ENCODE results near the gene CRYL1. TPM values are rescaled to one million over a fixed set of nuclear protein-coding genes. Genes with fewer than 3 reads are reported as not detected.

CRYL1 gene
- polyA plus RNA-seq, 1 of the 3 experiments (the other 2 are of a cell fraction), result 34.8 TPM

DNA sequence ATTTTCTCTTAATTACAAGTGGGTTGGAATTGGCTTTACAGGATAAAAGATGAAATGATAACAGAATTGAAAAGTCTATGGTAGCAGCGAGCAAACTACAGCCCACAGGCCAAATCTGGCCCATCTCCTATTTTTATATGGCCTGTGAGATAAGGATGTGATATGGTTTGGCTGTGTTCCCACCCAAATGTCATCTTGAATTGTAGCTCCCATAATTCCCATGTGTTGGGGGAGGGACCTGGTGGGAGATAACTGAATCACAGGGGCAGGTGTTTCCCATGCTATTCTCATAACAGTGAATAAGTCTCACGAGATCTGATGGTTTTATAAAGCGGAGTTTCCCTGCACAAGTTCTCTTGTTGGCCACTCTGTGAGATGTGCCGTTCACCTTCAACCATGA, 19.0 kb downstream of the CRYL1 start:
- peaks cover 4% of the 10 kb centered on the region in 2 experiments; a peak in 1 of 4 replicates for H3K4me1 ChIP-seq (ENCODE audit: control insufficient read depth in 1 of 2, insufficient read depth in 2 of 2, low read depth in 1 of 2, low read length in 1 of 2)
- no peak overlapping the region for H3K4me3 ChIP-seq (ENCODE audit: low read depth in 2 of 2, low read length in 1 of 2)
- H3K27me3 ChIP-seq (ENCODE audit: insufficient read depth), result no peaks in the 10 kb centered on the region
- H3K79me2 ChIP-seq (ENCODE audit: insufficient read depth), result no peaks in the 10 kb centered on the region
- H3K9me3 ChIP-seq, result no peaks in the 10 kb centered on the region
- POLR2A ChIA-PET, result no interaction called here
- peaks cover 0 to 15% of the 10 kb centered on the region in 2 experiments for H3K36me3 ChIP-seq (replicated peaks in 1 of 2; ENCODE audit: control insufficient read depth in 1 of 2, insufficient read depth in 2 of 2, low read length in 1 of 2)
- peaks cover 10% of the 10 kb centered on the region for H3F3A ChIP-seq (replicated peaks; ENCODE audit: insufficient read depth)
- WGBS (ENCODE audit: low lambda C conversion rate), result 78% methylated on average over 4 of the region's 4 CpGs
- no peak for DNase-seq
- H2AFZ ChIP-seq (ENCODE audit: low read depth), result no peak overlapping the region
- no peak overlapping the region for H3K9ac ChIP-seq
- CTCF ChIA-PET, result interaction anchor here (1.9 kb wide), 1 partner anchor 12 kb away, joined by 5 read pairs; no protein-coding TSS in a partner anchor
- H4K20me1 ChIP-seq (ENCODE audit: insufficient read depth), result no peaks in the 10 kb centered on the region
- no peak overlapping the region for H3K4me2 ChIP-seq
- H3K27ac ChIP-seq (ENCODE audit: low read depth in 2 of 2, low read length in 1 of 2), result no peak overlapping the region
- H3K9me2 ChIP-seq, result no peaks in the 10 kb centered on the region
- TF ChIP-seq CHD2 (IDR thresholded peaks at IDR 0.05; ENCODE audit: low read length, partially characterized antibody) (peak; percentile 41), GATA2 (CRISPR knock-in tag; IDR thresholded peaks at IDR 0.05) (peak; percentile 67)
- TF ChIP-seq, protein P1, sequence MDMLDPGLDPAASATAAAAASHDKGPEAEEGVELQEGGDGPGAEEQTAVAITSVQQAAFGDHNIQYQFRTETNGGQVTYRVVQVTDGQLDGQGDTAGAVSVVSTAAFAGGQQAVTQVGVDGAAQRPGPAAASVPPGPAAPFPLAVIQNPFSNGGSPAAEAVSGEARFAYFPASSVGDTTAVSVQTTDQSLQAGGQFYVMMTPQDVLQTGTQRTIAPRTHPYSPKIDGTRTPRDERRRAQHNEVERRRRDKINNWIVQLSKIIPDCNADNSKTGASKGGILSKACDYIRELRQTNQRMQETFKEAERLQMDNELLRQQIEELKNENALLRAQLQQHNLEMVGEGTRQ (IDR thresholded peaks at IDR 0.05; ENCODE audit: borderline replicate concordance, low read depth, low read length), result no peak

DNA sequence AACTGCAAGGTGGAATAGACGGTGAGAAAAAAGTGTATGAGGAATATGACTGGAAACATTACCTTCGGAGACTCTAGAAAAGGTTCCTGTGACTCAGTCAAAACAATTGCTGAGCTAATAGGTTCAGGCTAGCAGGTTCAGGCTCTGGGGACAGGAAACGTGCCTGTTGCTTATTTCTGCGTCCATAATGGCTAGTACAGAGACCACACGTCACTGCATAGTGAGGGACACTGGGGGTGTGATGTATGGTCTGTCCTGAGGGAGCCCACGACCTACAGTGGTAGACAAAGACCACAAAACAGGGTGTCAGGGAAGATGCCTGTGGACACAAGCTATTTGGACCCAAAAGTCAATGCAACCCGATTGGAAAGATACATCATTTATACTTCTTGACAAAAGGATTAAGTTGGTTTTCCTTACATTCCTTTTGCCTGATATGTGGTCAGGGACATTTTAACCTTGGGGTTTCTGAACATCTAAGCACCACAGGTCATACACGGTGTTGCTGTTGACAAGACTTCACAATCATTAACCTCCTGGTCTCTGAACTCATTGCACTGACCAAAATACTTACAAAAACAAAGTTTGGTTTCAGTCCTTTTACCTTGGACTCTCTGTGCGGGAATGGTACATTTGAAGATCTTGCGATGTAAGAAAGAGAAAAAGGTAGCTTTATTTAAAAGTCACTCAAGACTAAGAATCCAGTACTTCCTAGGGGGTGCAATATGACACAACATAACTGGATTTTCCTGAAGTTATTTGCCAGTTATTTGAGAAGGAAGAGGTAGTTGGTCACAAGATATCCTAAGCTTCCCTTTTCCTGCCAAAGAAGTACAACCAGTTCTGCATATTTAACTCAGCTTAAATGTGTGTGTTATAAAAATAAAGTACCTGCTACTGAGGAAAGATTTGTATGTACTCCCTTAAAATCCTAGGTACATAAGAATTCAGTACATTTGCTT, 20.0 kb downstream of the CRYL1 start:
- H3K4me3 ChIP-seq (ENCODE audit: low read depth in 2 of 2, low read length in 1 of 2), result no peak overlapping the region
- H3K9ac ChIP-seq, result no peak overlapping the region
- peaks cover 10% of the 10 kb centered on the region for H3F3A ChIP-seq (replicated peaks; ENCODE audit: insufficient read depth)
- H3K4me2 ChIP-seq, result no peak overlapping the region
- WGBS (ENCODE audit: low lambda C conversion rate), result 84% methylated on average over 9 of the region's 10 CpGs
- no peak overlapping the region for H3K27ac ChIP-seq (ENCODE audit: low read depth in 2 of 2, low read length in 1 of 2)
- no peaks in the 10 kb centered on the region for H4K20me1 ChIP-seq (ENCODE audit: insufficient read depth)
- H3K36me3 ChIP-seq (replicated peaks in 1 of 2; ENCODE audit: control insufficient read depth in 1 of 2, insufficient read depth in 2 of 2, low read length in 1 of 2), result peaks cover 0 to 15% of the 10 kb centered on the region in 2 experiments
- TF ChIP-seq RCOR1 (IDR thresholded peaks at IDR 0.05; ENCODE audit: low read length), result no peak
- H3K27me3 ChIP-seq (ENCODE audit: insufficient read depth), result no peaks in the 10 kb centered on the region
- ChIA-PET CTCF (interaction anchor here (1.0 to 1.2 kb wide), 3 partner anchors 11 to 419 kb away, joined by 3 to 7 read pairs (median 3); no protein-coding TSS in a partner anchor), POLR2A (no interaction called here)
- no peak for DNase-seq
- no peaks in the 10 kb centered on the region for H3K79me2 ChIP-seq (ENCODE audit: insufficient read depth)
- peaks cover 4% of the 10 kb centered on the region in 2 experiments; a peak in 1 of 4 replicates for H3K4me1 ChIP-seq (ENCODE audit: control insufficient read depth in 1 of 2, insufficient read depth in 2 of 2, low read depth in 1 of 2, low read length in 1 of 2)
- H3K9me3 ChIP-seq, result peaks cover 5% of the 10 kb centered on the region; the same call in 1 of the 2 replicates
- H3K9me2 ChIP-seq, result no peaks in the 10 kb centered on the region
- H2AFZ ChIP-seq (ENCODE audit: low read depth), result no peak overlapping the region

DNA sequence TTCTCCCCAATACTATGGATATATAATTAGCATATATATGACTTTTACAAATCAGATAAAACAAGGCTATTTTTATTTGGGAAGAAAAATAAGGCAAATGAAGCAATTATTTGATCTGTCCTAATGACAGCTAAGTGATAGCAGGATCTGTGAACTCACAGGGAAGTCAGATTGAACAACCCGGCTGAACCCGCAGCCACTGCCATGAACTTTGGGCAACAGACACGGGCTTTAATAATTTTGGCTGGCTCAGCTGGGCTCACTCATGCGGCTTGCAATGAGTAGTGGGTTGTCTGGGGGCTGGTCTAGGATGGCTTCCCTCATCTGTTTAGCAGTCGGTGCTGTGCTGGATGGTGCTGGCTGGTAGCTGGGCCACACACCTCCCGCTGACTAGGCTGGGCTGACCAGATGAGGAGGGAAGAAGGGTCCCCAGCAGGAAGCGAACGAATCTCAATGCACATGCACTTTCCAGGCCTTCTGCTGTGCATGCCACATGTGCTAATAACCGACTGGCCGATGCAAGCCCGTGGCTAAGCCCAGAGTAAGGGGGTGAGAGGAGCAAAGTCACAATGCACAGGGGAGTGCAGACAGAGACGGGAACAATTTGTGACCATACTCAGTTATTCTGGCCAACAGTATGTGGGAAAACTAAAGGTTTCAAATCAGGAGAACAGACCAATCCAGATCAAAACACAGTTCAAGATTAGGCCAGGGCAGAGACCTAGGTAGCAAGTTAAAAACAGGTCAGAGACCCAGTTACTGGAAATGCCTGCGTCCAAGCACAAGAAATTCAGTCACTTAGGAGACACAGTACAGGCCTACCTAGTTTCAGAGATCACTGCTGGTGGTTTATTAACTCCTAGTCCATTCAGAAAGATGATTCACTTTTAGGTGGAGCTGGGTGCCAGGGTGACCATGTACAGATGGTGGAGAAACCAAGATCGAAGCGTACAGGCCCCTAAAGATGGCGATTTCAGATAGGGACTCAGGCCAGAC, 22.3 kb downstream of the CRYL1 start:
- Histone ChIP-seq H4K20me1 (ENCODE audit: insufficient read depth) (no peaks in the 10 kb centered on the region), H3F3A (replicated peaks; ENCODE audit: insufficient read depth) (peaks cover 14% of the 10 kb centered on the region), H3K9me2 (no peaks in the 10 kb centered on the region), H3K27ac (ENCODE audit: low read depth in 2 of 2, low read length in 1 of 2) (no peak overlapping the region), H3K4me2 (no peak overlapping the region), H3K9me3 (peaks cover 10% of the 10 kb centered on the region; the same call in 1 of the 2 replicates), H3K4me1 (ENCODE audit: control insufficient read depth in 1 of 2, insufficient read depth in 2 of 2, low read depth in 1 of 2, low read length in 1 of 2) (peaks cover 4% of the 10 kb centered on the region in 2 experiments; a peak in 1 of 4 replicates), H3K36me3 (replicated peaks in 1 of 2; ENCODE audit: control insufficient read depth in 1 of 2, insufficient read depth in 2 of 2, low read length in 1 of 2) (peaks cover 0 to 10% of the 10 kb centered on the region in 2 experiments), H3K9ac (no peak overlapping the region), H3K27me3 (ENCODE audit: insufficient read depth) (no peaks in the 10 kb centered on the region), H3K4me3 (ENCODE audit: low read depth in 2 of 2, low read length in 1 of 2) (no peak overlapping the region), H3K79me2 (ENCODE audit: insufficient read depth) (no peaks in the 10 kb centered on the region), H2AFZ (ENCODE audit: low read depth) (no peak overlapping the region)
- POLR2A ChIA-PET, result no interaction called here
- WGBS (ENCODE audit: low lambda C conversion rate), result 92% methylated on average over 16 of the region's 16 CpGs
- no peak for DNase-seq
- CTCF ChIA-PET, result interaction anchor here (1.8 kb wide), 1 partner anchor 8 kb away, joined by 7 read pairs; no protein-coding TSS in a partner anchor
- TF ChIP-seq, protein P1 (IDR thresholded peaks at IDR 0.05; ENCODE audit: borderline replicate concordance, low read depth, low read length), result no peak
- TF ChIP-seq JUND (IDR thresholded peaks at IDR 0.05) (no peak), SMC3 (IDR thresholded peaks at IDR 0.05; ENCODE audit: low read depth, low read length) (no peak), YY1 (IDR thresholded peaks at IDR 0.05; ENCODE audit: low read depth) (no peak), MEF2A (IDR thresholded peaks at IDR 0.05; ENCODE audit: borderline replicate concordance, low read depth) (no peak), TCF12 (IDR thresholded peaks at IDR 0.05) (no peak), CHD2 (IDR thresholded peaks at IDR 0.05; ENCODE audit: low read length, partially characterized antibody) (no peak), ELF1 (IDR thresholded peaks at IDR 0.05) (no peak)
- TF ChIP-seq, protein P2, sequence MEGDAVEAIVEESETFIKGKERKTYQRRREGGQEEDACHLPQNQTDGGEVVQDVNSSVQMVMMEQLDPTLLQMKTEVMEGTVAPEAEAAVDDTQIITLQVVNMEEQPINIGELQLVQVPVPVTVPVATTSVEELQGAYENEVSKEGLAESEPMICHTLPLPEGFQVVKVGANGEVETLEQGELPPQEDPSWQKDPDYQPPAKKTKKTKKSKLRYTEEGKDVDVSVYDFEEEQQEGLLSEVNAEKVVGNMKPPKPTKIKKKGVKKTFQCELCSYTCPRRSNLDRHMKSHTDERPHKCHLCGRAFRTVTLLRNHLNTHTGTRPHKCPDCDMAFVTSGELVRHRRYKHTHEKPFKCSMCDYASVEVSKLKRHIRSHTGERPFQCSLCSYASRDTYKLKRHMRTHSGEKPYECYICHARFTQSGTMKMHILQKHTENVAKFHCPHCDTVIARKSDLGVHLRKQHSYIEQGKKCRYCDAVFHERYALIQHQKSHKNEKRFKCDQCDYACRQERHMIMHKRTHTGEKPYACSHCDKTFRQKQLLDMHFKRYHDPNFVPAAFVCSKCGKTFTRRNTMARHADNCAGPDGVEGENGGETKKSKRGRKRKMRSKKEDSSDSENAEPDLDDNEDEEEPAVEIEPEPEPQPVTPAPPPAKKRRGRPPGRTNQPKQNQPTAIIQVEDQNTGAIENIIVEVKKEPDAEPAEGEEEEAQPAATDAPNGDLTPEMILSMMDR (IDR thresholded peaks at IDR 0.05), result no peak
- TF ChIP-seq, protein P3, sequence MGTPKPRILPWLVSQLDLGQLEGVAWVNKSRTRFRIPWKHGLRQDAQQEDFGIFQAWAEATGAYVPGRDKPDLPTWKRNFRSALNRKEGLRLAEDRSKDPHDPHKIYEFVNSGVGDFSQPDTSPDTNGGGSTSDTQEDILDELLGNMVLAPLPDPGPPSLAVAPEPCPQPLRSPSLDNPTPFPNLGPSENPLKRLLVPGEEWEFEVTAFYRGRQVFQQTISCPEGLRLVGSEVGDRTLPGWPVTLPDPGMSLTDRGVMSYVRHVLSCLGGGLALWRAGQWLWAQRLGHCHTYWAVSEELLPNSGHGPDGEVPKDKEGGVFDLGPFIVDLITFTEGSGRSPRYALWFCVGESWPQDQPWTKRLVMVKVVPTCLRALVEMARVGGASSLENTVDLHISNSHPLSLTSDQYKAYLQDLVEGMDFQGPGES (IDR thresholded peaks at IDR 0.05; ENCODE audit: low read depth, low read length), result no peak

All from SK-N-SH (cell line).